Sigmoid colon (tissue), 4 donors: ENCODE data around the gene TCF7L1.

Experiments used
- CTCF ChIP-seq, 4 experiments: fragments of 450-650 bp in 3 of 4; fragments of 200-600 bp in 1 of 4; IDR thresholded peaks; one replicate each; pipeline ENCODE4 v1.5.1; 2016 to 2019; ENCODE audit warnings: antibody characterized with exemption in 4 of 4, mild to moderate bottlenecking in 3 of 4, moderate library complexity in 2 of 4
- POLR2A ChIP-seq, 2 donors: fragments of 450-650 bp; IDR thresholded peaks; one replicate each; pipeline ENCODE4 v1.6.1; 2016; ENCODE audit warnings: antibody characterized with exemption in 2 of 2, mild to moderate bottlenecking in 2 of 2, moderate library complexity in 2 of 2
- POLR2AphosphoS5 ChIP-seq, 4 donors: sonication (generic); formaldehyde crosslinking; IDR thresholded peaks; one replicate each; pipeline ENCODE4 v1.6.1; 2017; ENCODE audit warnings: antibody characterized with exemption in 4 of 4

GRCh38 chr2:85091838-85092237 lies 41.4 kb upstream of the TCF7L1 start:
- TF ChIP-seq POLR2A (IDR thresholded peaks at IDR 0.05) (no peak), CTCF (IDR thresholded peaks at IDR 0.05) (no peak), POLR2AphosphoS5 (IDR thresholded peaks at IDR 0.05) (no peak)
